Calu3 (cell line): ENCODE data around the gene SLC36A3. TPM values are rescaled to one million over a fixed set of nuclear protein-coding genes. Genes with fewer than 3 reads are reported as not detected.

Experiments used
- BruUV-seq: library from RNA; stranded (reverse); fragments of 400-500 nt; replicated peaks from 2 replicates; lab custom pipeline; 2021; lab: Mats Ljungman, UMichigan
- CTCF ChIA-PET: fragments of 300-600 bp; sonication (Branson Sonifier 250); formaldehyde crosslinking; loops from one replicate; lab custom pipeline; 2022; ENCODE audit warnings: antibody characterized with exemption; lab: Charles Lee
- DNase-seq: peaks from one replicate; pipeline ENCODE4 v3.0.0; 2022
- H3K27ac Mint-ChIP-seq: one replicate; pipeline ENCODE4 v1.8.0; 2022; ENCODE audit warnings: mixed read lengths; ENCODE audit not compliant: unreplicated experiment
- H3K27me3 Mint-ChIP-seq: one replicate; pipeline ENCODE4 v1.8.0; 2022; ENCODE audit warnings: mixed read lengths; ENCODE audit not compliant: unreplicated experiment
- H3K36me3 Mint-ChIP-seq: one replicate; pipeline ENCODE4 v1.8.0; 2022; ENCODE audit warnings: mild to moderate bottlenecking, moderate library complexity, mixed read lengths; ENCODE audit not compliant: insufficient read depth, unreplicated experiment
- H3K4me1 Mint-ChIP-seq: one replicate; pipeline ENCODE4 v1.8.0; 2022; ENCODE audit warnings: mild to moderate bottlenecking, low read depth, mixed read lengths; ENCODE audit not compliant: unreplicated experiment
- H3K4me3 Mint-ChIP-seq: one replicate; pipeline ENCODE4 v1.8.0; 2022; ENCODE audit warnings: mild to moderate bottlenecking, low read depth, moderate library complexity, mixed read lengths; ENCODE audit not compliant: unreplicated experiment
- H3K9me3 Mint-ChIP-seq: one replicate; pipeline ENCODE4 v1.8.0; 2022; ENCODE audit warnings: low read depth, mixed read lengths; ENCODE audit not compliant: unreplicated experiment
- intact Hi-C: fragments of 100-400 bp; cut with micrococcal nuclease; formaldehyde crosslinking; loops from one replicate; pipeline ENCODE4 v1.10.0; 2022; ENCODE audit not compliant: unreplicated experiment
- total RNA-seq: library from RNA; stranded (reverse); gene quantifications from 2 replicates; pipeline ENCODE4 v1.2.3, GENCODE V29; 2022
- TF ChIP-seq, protein P1 (sequence below): fragments of 200-600 bp; IDR thresholded peaks from one replicate; pipeline ENCODE4 v1.8.0; 2022; ENCODE audit warnings: antibody characterized with exemption; ENCODE audit not compliant: unreplicated experiment

Gene SLC36A3
- total RNA-seq, 1 experiment from 2014 or later = not detected

DNA sequence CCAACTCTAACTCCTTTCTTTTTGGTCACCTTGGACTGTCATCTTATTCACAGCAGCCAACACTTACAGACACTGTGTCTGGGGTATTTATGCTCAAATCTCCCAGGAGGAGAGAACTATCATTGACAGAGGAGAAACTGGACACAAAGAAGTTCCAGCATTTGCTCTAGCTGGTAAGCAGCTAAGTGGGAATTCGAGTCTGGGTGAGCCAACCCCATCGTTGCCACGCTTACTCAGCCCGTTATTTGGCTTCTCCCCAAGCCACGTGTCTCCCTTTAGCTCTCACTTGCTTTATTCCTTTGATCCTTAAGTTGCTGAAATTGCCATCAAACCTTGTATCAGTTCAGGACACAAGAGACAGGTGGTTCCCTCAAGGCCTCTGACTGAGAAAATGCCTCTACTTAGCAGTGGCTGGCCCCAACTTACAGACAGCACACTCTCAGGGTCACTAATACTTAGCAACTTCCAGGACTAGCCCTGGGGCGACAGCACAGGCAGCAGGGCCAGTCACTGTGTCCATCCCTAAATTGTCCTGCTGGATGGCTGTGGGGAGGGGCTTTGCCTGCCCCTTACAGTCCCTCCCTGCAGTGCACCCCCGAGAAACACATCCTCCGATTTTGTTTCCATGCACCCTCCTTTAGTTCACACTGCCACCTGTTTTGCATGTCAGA lies 42.4 kb upstream of the SLC36A3 start:
- peaks cover 90% of the 10 kb centered on the region for H3K27me3 Mint-ChIP-seq
- H3K36me3 Mint-ChIP-seq = no peaks in the 10 kb centered on the region
- TF ChIP-seq, protein P1, sequence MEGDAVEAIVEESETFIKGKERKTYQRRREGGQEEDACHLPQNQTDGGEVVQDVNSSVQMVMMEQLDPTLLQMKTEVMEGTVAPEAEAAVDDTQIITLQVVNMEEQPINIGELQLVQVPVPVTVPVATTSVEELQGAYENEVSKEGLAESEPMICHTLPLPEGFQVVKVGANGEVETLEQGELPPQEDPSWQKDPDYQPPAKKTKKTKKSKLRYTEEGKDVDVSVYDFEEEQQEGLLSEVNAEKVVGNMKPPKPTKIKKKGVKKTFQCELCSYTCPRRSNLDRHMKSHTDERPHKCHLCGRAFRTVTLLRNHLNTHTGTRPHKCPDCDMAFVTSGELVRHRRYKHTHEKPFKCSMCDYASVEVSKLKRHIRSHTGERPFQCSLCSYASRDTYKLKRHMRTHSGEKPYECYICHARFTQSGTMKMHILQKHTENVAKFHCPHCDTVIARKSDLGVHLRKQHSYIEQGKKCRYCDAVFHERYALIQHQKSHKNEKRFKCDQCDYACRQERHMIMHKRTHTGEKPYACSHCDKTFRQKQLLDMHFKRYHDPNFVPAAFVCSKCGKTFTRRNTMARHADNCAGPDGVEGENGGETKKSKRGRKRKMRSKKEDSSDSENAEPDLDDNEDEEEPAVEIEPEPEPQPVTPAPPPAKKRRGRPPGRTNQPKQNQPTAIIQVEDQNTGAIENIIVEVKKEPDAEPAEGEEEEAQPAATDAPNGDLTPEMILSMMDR = no peak
- DNase-seq = no peak
- intact Hi-C loops = no loop called here
- CTCF ChIA-PET = no interaction called here
- H3K9me3 Mint-ChIP-seq = no peaks in the 10 kb centered on the region
- no peak overlapping the region for H3K27ac Mint-ChIP-seq
- BruUV-seq = no TSS peak
- H3K4me1 Mint-ChIP-seq = no peaks in the 10 kb centered on the region
- no peak overlapping the region for H3K4me3 Mint-ChIP-seq

DNA sequence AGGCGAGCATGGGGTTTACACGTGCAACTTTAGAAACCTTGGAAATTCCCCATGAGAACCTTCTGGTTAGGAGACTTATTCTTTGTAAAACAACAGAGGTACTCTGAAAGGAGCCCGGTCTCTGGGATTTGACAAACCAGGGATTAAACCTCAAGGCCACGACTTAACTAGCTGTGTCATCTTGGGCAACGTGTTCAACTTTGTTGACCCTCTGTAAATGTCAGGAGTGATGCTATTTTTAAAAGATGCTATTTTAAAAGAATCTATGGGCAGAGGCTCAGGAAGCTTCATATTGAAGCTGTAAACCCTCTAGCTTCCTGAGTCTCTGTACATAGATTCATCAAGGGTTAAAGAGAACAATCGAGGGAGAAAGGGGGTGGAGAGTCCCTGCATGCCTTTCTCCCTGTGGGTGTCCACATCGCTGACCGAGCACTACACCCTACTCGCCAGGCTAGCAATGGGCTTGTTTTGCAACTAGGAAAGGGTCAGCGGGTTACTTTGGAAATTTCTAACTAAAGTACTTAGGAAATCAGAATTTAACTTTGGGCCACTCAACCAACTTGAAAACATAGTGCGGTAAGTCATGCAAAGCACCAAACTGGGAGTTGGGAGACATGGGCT lies 41.7 kb upstream of the SLC36A3 start:
- CTCF ChIA-PET = no interaction called here
- no peaks in the 10 kb centered on the region for H3K4me1 Mint-ChIP-seq

DNA sequence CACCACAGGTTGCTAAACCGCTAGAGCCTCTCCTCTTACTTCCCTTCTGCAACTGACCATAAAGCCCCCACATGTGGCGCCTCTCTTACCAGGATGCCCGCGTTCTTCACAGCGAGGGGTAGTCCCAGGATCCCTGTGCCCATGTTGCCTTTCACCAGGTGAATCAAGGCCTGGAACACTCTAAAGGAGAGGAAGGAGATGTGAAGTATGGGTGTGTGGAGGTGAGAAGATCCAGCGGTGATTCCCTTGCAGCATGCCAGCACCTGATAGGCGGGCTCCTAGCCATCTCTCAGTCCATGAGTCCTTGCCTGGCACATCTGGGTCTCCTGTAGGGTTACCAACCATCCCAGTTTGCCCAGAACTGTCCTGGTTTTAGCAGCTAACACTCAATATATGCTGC lies 40.5 kb upstream of the SLC36A3 start:
- Mint-ChIP-seq H3K4me3 (no peak overlapping the region), H3K9me3 (no peaks in the 10 kb centered on the region), H3K27ac (no peak overlapping the region), H3K4me1 (no peaks in the 10 kb centered on the region), H3K27me3 (peaks cover 100% of the 10 kb centered on the region), H3K36me3 (no peaks in the 10 kb centered on the region)
- CTCF ChIA-PET = no interaction called here
- no peak for DNase-seq
- intact Hi-C loops = no loop called here
- BruUV-seq = no TSS peak
- TF ChIP-seq, protein P1 = no peak

More for the DNA sequence above, 41.7 kb upstream of the SLC36A3 start:
- no peak overlapping the region for H3K4me3 Mint-ChIP-seq
- no peak overlapping the region for H3K27ac Mint-ChIP-seq
- no peaks in the 10 kb centered on the region for H3K9me3 Mint-ChIP-seq
- no peak for DNase-seq
- TF ChIP-seq, protein P1 = no peak
- intact Hi-C loops = no loop called here
- peaks cover 96% of the 10 kb centered on the region for H3K27me3 Mint-ChIP-seq
- no peaks in the 10 kb centered on the region for H3K36me3 Mint-ChIP-seq
- BruUV-seq = no TSS peak

DNA sequence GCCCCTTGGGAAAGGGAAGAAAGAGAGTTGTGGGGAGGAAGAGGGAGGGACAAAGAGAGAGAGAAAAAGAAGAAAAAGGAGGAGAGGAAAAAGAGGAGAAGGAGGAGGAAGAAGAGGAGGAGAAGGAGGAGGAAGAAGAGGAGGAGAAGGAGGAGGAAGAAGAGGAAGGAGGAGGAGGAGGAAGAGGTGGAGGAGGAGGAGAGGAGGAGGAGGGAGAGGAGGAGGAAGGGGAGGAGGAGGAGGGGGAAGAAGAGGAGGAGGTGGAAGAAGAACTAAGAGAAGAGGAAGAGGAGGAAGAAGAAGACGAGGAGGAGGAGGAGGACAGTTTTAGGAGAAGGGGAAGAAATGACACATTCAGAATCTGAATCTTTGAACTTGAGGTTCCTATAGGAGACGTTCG lies 36.4 kb upstream of the SLC36A3 start:
- Mint-ChIP-seq H3K9me3 (no peaks in the 10 kb centered on the region), H3K4me1 (no peaks in the 10 kb centered on the region), H3K27me3 (peaks cover 80% of the 10 kb centered on the region), H3K36me3 (no peaks in the 10 kb centered on the region), H3K27ac (no peak overlapping the region), H3K4me3 (no peak overlapping the region)
- CTCF ChIA-PET = no interaction called here
- TF ChIP-seq, protein P1 = no peak
- no peak for DNase-seq
- intact Hi-C loops = no loop called here
- BruUV-seq = no TSS peak
